ENCODE results near the gene KLF11.

Gene KLF11

GRCh38 chr2:10004401-10004800, 38.9 kb upstream of the KLF11 start:
- no peak for TF ChIP-seq CTCF (IDR thresholded peaks at IDR 0.05; ENCODE audit: low read depth, low read length, missing control alignments)
- in situ Hi-C loops (cut with HindIII; ENCODE audit: low sequenced_read_pairs), result no loop called here
- H3K4me3 ChIP-seq (ENCODE audit: low read depth, low read length), result no peak overlapping the region
- no peak for DNase-seq (ENCODE audit: low read depth)

GRCh38 chr2:10004836-10005235, 38.5 kb upstream of the KLF11 start:
- in situ Hi-C loops (cut with HindIII; ENCODE audit: low sequenced_read_pairs), result no loop called here
- no peak overlapping the region for H3K4me3 ChIP-seq (ENCODE audit: low read depth, low read length)
- no peak for DNase-seq (ENCODE audit: low read depth)
- no peak for TF ChIP-seq CTCF (IDR thresholded peaks at IDR 0.05; ENCODE audit: low read depth, low read length, missing control alignments)

GRCh38 chr2:10005461-10006235, 37.7 kb upstream of the KLF11 start:
- no peak overlapping the region for H3K4me3 ChIP-seq (ENCODE audit: low read depth, low read length)
- in situ Hi-C loops (cut with HindIII; ENCODE audit: low sequenced_read_pairs), result no loop called here
- no peak for DNase-seq (ENCODE audit: low read depth)
- TF ChIP-seq CTCF (IDR thresholded peaks at IDR 0.05; ENCODE audit: low read depth, low read length, missing control alignments), result no peak

GRCh38 chr2:10006236-10007161, 36.9 kb upstream of the KLF11 start:
- TF ChIP-seq CTCF (IDR thresholded peaks at IDR 0.05; ENCODE audit: low read depth, low read length, missing control alignments), result no peak
- DNase-seq (ENCODE audit: low read depth), result no peak
- in situ Hi-C loops (cut with HindIII; ENCODE audit: low sequenced_read_pairs), result no loop called here
- H3K4me3 ChIP-seq (ENCODE audit: low read depth, low read length), result no peak overlapping the region

GRCh38 chr2:10007435-10007834, 35.9 kb upstream of the KLF11 start:
- DNase-seq (ENCODE audit: low read depth), result no peak
- no peak overlapping the region for H3K4me3 ChIP-seq (ENCODE audit: low read depth, low read length)
- no peak for TF ChIP-seq CTCF (IDR thresholded peaks at IDR 0.05; ENCODE audit: low read depth, low read length, missing control alignments)
- in situ Hi-C loops (cut with HindIII; ENCODE audit: low sequenced_read_pairs), result no loop called here

- in situ Hi-C loops (cut with HindIII; ENCODE audit: low sequenced_read_pairs), result no loop called here
- TF ChIP-seq CTCF (IDR thresholded peaks at IDR 0.05; ENCODE audit: low read depth, low read length, missing control alignments), result no peak
- H3K4me3 ChIP-seq (ENCODE audit: low read depth, low read length), result no peak overlapping the region
- peak; percentile 36 for DNase-seq (ENCODE audit: low read depth)
Observed at GRCh38 chr2:10007921-10008808, 35.2 kb upstream of the KLF11 start.
